ENCODE data around the gene PPFIBP1.
"Not testable (repeated sequence)": the region's sequence is repeated elsewhere in the genome, so short reads cannot be mapped to it uniquely, and the experiment has no call there.

DNA sequence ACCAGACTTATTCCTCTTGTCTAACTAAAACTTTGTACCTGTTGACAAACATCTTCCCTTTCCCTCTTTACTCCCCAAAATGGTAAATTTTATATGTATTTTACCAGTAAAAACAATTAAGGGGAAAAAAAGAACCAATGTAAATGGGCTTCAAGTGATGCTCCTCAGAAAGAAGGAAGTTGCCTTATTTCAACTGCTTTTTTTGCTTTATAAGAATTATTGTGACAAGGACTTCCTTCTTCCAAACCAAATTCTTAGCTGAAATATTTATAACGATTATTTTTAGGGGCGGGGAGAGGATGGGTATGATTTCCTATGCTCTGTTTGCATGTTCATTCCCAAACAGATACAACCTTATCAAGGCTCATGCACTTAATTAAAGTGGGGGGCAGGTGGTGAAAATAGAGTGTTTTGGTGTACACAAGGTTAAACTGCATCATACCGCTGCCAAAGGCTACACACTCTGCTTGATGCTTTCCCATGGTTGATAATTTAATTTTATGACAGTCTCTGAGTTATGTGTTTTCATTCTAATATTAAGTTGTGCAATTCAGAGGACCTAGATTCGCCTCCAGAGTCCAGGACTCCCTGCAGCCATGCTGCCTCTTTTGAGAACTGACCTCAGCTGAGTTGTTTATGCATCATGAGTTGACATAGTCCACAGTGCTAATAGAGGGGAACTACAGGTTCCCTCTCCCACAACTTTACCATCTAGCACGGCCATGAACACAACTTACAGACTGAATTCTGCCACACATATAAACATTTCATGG is 77.2 kb downstream of the PPFIBP1 start:
- not testable (repeated sequence) for TF ChIP-seq POLR2A (IDR thresholded peaks at IDR 0.05; ENCODE audit: low read depth, low read length); POLR2AphosphoS5 (IDR thresholded peaks at IDR 0.05; ENCODE audit: low read depth, low read length); TAF1 (IDR thresholded peaks at IDR 0.05; ENCODE audit: borderline replicate concordance, low read depth, low read length)

Measured in GM12892 (cell line).